GM23338 (cell line): ENCODE measurements around the gene KAT6B.

ENCODE experiments used
- CTCF ChIP-seq, 2 experiments: fragments of 200-600 bp in 1 of 2; sonication (generic) in 1 of 2; conservative IDR thresholded peaks; 2 replicates each; pipeline versions ENCODE4 v1.5.1 to v1.6.1; 2016 to 2017; ENCODE audit warnings: antibody characterized with exemption in 2 of 2, low read depth in 2 of 2, mild to moderate bottlenecking in 2 of 2, moderate library complexity in 1 of 2
- EZH2 ChIP-seq: fragments of 200-600 bp; sonication (generic); IDR thresholded peaks from one replicate; pipeline ENCODE4 v1.8.0; 2017; ENCODE audit warnings: antibody characterized with exemption, mild to moderate bottlenecking, low read depth; ENCODE audit not compliant: unreplicated experiment
- POLR2AphosphoS5 ChIP-seq: IDR thresholded peaks from 2 replicates; pipeline ENCODE4 v1.6.1; 2016; ENCODE audit warnings: antibody characterized with exemption, low read depth

DNA sequence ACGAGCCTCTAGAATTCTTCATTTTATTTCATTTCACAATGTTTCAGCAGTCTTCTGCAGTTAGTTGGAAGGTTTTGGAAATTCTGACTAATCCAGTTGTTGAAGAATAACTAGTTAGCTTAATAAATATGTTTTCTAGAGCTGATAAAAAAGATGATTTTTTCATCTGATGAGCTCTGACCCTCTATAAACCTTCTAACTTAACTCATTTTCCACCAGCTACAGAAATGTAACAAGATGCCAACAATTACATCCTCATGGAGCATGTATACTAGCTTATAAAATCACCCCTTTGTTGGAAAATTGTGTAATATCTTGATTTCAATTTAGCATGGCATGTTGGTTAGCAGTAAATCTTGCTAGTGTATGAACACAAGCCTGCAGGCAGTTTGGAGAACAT, 33.1 kb downstream of the KAT6B start:
- no peak for TF ChIP-seq POLR2AphosphoS5
- no peak for TF ChIP-seq CTCF (conservative IDR thresholded peaks at IDR 0.05; ENCODE audit: low read depth in 2 of 2)
- no peak for TF ChIP-seq EZH2
